SK-N-SH treated with all-trans-retinoic acid at 6 μM for 48 hours (cell line): Measurements from ENCODE around the gene ATL3.

Experiments used
- ATAC-seq: fragments of 200-7000 bp; cut with Tn5 transposase; 3 replicates; pipeline ENCODE4 v1.9.1; 2020; ENCODE audit warnings: mild to moderate bottlenecking, moderate library complexity
- ARNTL ChIP-seq: fragments of 450-650 bp; formaldehyde crosslinking; IDR thresholded peaks from 2 replicates; pipeline ENCODE4 v1.5.0; 2020; ENCODE audit warnings: low read depth, mild to moderate bottlenecking, moderate library complexity, borderline replicate concordance
- BACH2 ChIP-seq: fragments of 250-450 bp; sonication (Bioruptor Pico); IDR thresholded peaks from 2 replicates; pipeline ENCODE4 v1.9.0; 2021; ENCODE audit warnings: mild to moderate bottlenecking, borderline replicate concordance
- CSDC2 ChIP-seq: fragments of 250-450 bp; sonication (Bioruptor Pico); IDR thresholded peaks from 2 replicates; pipeline ENCODE4 v1.5.0; 2020; ENCODE audit warnings: mild to moderate bottlenecking, moderate library complexity
- ESRRG ChIP-seq: fragments of 250-450 bp; sonication (Bioruptor Pico); IDR thresholded peaks from 2 replicates; pipeline ENCODE4 v1.6.1; 2021; ENCODE audit warnings: mild to moderate bottlenecking
- GLIS3 ChIP-seq: fragments of 250-450 bp; sonication (Bioruptor Pico); IDR thresholded peaks from 2 replicates; pipeline ENCODE4 v1.5.0; 2020; ENCODE audit warnings: mild to moderate bottlenecking, moderate library complexity
- ISL1 ChIP-seq: fragments of 250-450 bp; sonication (Bioruptor Pico); IDR thresholded peaks from 2 replicates; pipeline ENCODE4 v2.1.2; 2022; ENCODE audit warnings: mild to moderate bottlenecking, moderate library complexity
- OSR1 ChIP-seq: fragments of 250-450 bp; sonication (Bioruptor Pico); IDR thresholded peaks from 2 replicates; pipeline ENCODE4 v1.8.0; 2022; ENCODE audit warnings: moderate library complexity, mild to moderate bottlenecking, inconsistent platforms
- PPARA ChIP-seq: fragments of 250-450 bp; sonication (Bioruptor Pico); IDR thresholded peaks from 2 replicates; pipeline ENCODE4 v1.5.0; 2020; ENCODE audit warnings: mild to moderate bottlenecking, borderline replicate concordance
- RARB ChIP-seq: fragments of 250-450 bp; sonication (Bioruptor Pico); IDR thresholded peaks from 2 replicates; pipeline ENCODE4 v1.8.0; 2021; ENCODE audit warnings: mild to moderate bottlenecking, moderate library complexity
- SNAI2 ChIP-seq: fragments of 250-450 bp; sonication (Bioruptor Pico); IDR thresholded peaks from 2 replicates; pipeline ENCODE4 v1.5.0; 2020; ENCODE audit warnings: mild to moderate bottlenecking, moderate library complexity
- TCF4 ChIP-seq: fragments of 250-450 bp; sonication (Bioruptor Pico); IDR thresholded peaks from 2 replicates; pipeline ENCODE4 v1.8.0; 2021; ENCODE audit warnings: mild to moderate bottlenecking, moderate library complexity, borderline replicate concordance
- TOX ChIP-seq: fragments of 250-450 bp; sonication (Bioruptor Pico); IDR thresholded peaks from 2 replicates; pipeline ENCODE4 v1.8.0; 2021; ENCODE audit warnings: mild to moderate bottlenecking, moderate library complexity, borderline replicate concordance
- ZC3H10 ChIP-seq: fragments of 250-450 bp; sonication (Bioruptor Pico); IDR thresholded peaks from 2 replicates; pipeline ENCODE4 v1.5.1; 2021; ENCODE audit warnings: mild to moderate bottlenecking, moderate library complexity
- ZFP3 ChIP-seq: fragments of 250-450 bp; sonication (Bioruptor Pico); IDR thresholded peaks from 2 replicates; pipeline ENCODE4 v1.5.0; 2020; ENCODE audit warnings: mild to moderate bottlenecking, moderate library complexity
- ZFP30 ChIP-seq: fragments of 450-650 bp; formaldehyde crosslinking; IDR thresholded peaks from 2 replicates; pipeline ENCODE4 v1.5.0; 2022; ENCODE audit warnings: mild to moderate bottlenecking, moderate library complexity
- ZNF565 ChIP-seq: fragments of 450-650 bp; formaldehyde crosslinking; conservative IDR thresholded peaks from 2 replicates; pipeline ENCODE4 v1.5.0; 2020; ENCODE audit warnings: low read depth, mild to moderate bottlenecking, moderate library complexity
- ZNF70 ChIP-seq: fragments of 450-650 bp; formaldehyde crosslinking; IDR thresholded peaks from 2 replicates; pipeline ENCODE4 v1.5.0; 2020; ENCODE audit warnings: mild to moderate bottlenecking, moderate library complexity
- ZNF8 ChIP-seq: fragments of 450-650 bp; formaldehyde crosslinking; IDR thresholded peaks from 2 replicates; pipeline ENCODE4 v1.5.0; 2020; ENCODE audit warnings: mild to moderate bottlenecking, moderate library complexity
- TF ChIP-seq, protein P1 (sequence below): fragments of 250-450 bp; sonication (Bioruptor Pico); IDR thresholded peaks from 2 replicates; pipeline ENCODE4 v1.5.1; 2020; ENCODE audit warnings: low read depth, mild to moderate bottlenecking, moderate library complexity
- TF ChIP-seq, protein P2 (sequence below): fragments of 250-450 bp; sonication (Bioruptor Pico); IDR thresholded peaks from 2 replicates; pipeline ENCODE4 v1.8.0; 2020; ENCODE audit warnings: mild to moderate bottlenecking, moderate library complexity, borderline replicate concordance
- TF ChIP-seq, protein P3 (sequence below): fragments of 250-450 bp; sonication (Bioruptor Pico); IDR thresholded peaks from 2 replicates; pipeline ENCODE4 v1.5.1; 2021; ENCODE audit warnings: mild to moderate bottlenecking, moderate library complexity
- TF ChIP-seq, protein P4 (sequence below): fragments of 250-450 bp; sonication (Bioruptor Pico); IDR thresholded peaks from 2 replicates; pipeline ENCODE4 v1.8.0; 2021; ENCODE audit warnings: low read depth, mild to moderate bottlenecking, moderate library complexity, borderline replicate concordance
- TF ChIP-seq, protein P5 (sequence below): fragments of 250-450 bp; sonication (Bioruptor Pico); IDR thresholded peaks from 2 replicates; pipeline ENCODE4 v1.5.0; 2020; ENCODE audit warnings: mild to moderate bottlenecking, moderate library complexity

Gene ATL3

DNA sequence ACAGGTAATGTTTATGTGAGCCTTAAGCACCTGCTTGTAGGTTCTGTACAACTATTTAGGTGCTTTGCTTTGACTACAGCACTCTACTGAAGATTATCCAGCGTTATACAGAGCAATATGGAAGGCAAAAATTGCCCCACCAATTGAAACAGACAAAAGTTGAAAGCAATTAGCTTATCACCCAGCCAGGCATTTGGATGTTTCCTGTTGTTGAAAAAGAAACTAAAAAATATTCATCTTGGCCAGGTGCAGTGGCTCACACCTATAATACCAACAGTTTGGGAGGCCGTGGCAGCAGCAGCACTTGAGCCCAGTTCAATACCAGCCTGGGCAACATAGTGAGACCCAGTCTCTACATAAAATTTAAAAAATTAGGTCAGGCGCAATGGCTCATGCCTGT, 18.5 kb downstream of the ATL3 start:
- no peak for ATAC-seq

DNA sequence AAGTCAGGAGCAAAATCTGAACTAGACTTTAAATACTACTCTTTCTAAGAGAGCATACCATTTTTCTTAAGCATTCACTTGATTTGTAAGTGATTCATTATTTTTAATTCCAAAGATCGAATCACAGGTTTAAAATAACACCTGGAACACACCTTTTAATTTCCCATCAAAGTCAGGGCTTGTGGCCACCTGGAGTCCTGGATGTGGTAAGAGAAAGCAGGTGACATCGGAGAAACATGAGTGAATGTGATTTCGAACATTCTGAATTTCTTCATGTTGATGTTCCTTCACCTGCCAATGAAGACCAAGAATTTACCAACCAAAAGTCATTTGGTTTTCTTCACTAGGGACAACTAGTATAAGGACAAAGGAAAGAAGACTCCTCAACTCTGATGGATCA, 28.0 kb downstream of the ATL3 start:
- ATAC-seq = no peak
- no peak for TF ChIP-seq ESRRG (CRISPR knock-in tag)
- TF ChIP-seq, protein P1, sequence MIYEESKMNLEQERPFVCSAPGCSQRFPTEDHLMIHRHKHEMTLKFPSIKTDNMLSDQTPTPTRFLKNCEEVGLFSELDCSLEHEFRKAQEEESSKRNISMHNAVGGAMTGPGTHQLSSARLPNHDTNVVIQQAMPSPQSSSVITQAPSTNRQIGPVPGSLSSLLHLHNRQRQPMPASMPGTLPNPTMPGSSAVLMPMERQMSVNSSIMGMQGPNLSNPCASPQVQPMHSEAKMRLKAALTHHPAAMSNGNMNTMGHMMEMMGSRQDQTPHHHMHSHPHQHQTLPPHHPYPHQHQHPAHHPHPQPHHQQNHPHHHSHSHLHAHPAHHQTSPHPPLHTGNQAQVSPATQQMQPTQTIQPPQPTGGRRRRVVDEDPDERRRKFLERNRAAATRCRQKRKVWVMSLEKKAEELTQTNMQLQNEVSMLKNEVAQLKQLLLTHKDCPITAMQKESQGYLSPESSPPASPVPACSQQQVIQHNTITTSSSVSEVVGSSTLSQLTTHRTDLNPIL (CRISPR knock-in tag) = no peak
- TF ChIP-seq ZC3H10 (CRISPR knock-in tag) = no peak
- TF ChIP-seq ZNF565 (CRISPR knock-in tag) = no peak
- no peak for TF ChIP-seq TOX (CRISPR knock-in tag)
- TF ChIP-seq TCF4 (CRISPR knock-in tag) = no peak
- no peak for TF ChIP-seq PPARA (CRISPR knock-in tag)
- TF ChIP-seq, protein P2, sequence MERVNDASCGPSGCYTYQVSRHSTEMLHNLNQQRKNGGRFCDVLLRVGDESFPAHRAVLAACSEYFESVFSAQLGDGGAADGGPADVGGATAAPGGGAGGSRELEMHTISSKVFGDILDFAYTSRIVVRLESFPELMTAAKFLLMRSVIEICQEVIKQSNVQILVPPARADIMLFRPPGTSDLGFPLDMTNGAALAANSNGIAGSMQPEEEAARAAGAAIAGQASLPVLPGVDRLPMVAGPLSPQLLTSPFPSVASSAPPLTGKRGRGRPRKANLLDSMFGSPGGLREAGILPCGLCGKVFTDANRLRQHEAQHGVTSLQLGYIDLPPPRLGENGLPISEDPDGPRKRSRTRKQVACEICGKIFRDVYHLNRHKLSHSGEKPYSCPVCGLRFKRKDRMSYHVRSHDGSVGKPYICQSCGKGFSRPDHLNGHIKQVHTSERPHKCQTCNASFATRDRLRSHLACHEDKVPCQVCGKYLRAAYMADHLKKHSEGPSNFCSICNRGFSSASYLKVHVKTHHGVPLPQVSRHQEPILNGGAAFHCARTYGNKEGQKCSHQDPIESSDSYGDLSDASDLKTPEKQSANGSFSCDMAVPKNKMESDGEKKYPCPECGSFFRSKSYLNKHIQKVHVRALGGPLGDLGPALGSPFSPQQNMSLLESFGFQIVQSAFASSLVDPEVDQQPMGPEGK (CRISPR knock-in tag) = no peak
- no peak for TF ChIP-seq CSDC2 (CRISPR knock-in tag)
- no peak for TF ChIP-seq GLIS3
- TF ChIP-seq ZFP3 (CRISPR knock-in tag) = no peak
- no peak for TF ChIP-seq SNAI2 (CRISPR knock-in tag)
- no peak for TF ChIP-seq ZFP30 (CRISPR knock-in tag)
- TF ChIP-seq BACH2 (CRISPR knock-in tag) = no peak
- TF ChIP-seq ZNF70 (CRISPR knock-in tag) = no peak

More for the DNA sequence above, 18.5 kb downstream of the ATL3 start:
- TF ChIP-seq, protein P3, sequence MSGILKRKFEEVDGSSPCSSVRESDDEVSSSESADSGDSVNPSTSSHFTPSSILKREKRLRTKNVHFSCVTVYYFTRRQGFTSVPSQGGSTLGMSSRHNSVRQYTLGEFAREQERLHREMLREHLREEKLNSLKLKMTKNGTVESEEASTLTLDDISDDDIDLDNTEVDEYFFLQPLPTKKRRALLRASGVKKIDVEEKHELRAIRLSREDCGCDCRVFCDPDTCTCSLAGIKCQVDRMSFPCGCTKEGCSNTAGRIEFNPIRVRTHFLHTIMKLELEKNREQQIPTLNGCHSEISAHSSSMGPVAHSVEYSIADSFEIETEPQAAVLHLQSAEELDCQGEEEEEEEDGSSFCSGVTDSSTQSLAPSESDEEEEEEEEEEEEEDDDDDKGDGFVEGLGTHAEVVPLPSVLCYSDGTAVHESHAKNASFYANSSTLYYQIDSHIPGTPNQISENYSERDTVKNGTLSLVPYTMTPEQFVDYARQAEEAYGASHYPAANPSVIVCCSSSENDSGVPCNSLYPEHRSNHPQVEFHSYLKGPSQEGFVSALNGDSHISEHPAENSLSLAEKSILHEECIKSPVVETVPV = no peak
- TF ChIP-seq, protein P1 (CRISPR knock-in tag) = no peak
- TF ChIP-seq ESRRG (CRISPR knock-in tag) = no peak
- TF ChIP-seq GLIS3 = no peak
- no peak for TF ChIP-seq ZFP30 (CRISPR knock-in tag)
- TF ChIP-seq, protein P2 (CRISPR knock-in tag) = no peak
- no peak for TF ChIP-seq SNAI2 (CRISPR knock-in tag)
- no peak for TF ChIP-seq TCF4 (CRISPR knock-in tag)
- no peak for TF ChIP-seq ISL1
- no peak for TF ChIP-seq ARNTL (CRISPR knock-in tag)
- TF ChIP-seq ZFP3 (CRISPR knock-in tag) = no peak
- TF ChIP-seq OSR1 (CRISPR knock-in tag) = no peak
- TF ChIP-seq RARB (CRISPR knock-in tag) = no peak
- no peak for TF ChIP-seq ZC3H10 (CRISPR knock-in tag)
- no peak for TF ChIP-seq ZNF8
- TF ChIP-seq, protein P4, sequence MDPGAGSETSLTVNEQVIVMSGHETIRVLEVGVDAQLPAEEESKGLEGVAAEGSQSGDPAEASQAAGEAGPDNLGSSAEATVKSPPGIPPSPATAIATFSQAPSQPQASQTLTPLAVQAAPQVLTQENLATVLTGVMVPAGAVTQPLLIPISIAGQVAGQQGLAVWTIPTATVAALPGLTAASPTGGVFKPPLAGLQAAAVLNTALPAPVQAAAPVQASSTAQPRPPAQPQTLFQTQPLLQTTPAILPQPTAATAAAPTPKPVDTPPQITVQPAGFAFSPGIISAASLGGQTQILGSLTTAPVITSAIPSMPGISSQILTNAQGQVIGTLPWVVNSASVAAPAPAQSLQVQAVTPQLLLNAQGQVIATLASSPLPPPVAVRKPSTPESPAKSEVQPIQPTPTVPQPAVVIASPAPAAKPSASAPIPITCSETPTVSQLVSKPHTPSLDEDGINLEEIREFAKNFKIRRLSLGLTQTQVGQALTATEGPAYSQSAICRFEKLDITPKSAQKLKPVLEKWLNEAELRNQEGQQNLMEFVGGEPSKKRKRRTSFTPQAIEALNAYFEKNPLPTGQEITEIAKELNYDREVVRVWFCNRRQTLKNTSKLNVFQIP (CRISPR knock-in tag) = no peak
- TF ChIP-seq, protein P5, sequence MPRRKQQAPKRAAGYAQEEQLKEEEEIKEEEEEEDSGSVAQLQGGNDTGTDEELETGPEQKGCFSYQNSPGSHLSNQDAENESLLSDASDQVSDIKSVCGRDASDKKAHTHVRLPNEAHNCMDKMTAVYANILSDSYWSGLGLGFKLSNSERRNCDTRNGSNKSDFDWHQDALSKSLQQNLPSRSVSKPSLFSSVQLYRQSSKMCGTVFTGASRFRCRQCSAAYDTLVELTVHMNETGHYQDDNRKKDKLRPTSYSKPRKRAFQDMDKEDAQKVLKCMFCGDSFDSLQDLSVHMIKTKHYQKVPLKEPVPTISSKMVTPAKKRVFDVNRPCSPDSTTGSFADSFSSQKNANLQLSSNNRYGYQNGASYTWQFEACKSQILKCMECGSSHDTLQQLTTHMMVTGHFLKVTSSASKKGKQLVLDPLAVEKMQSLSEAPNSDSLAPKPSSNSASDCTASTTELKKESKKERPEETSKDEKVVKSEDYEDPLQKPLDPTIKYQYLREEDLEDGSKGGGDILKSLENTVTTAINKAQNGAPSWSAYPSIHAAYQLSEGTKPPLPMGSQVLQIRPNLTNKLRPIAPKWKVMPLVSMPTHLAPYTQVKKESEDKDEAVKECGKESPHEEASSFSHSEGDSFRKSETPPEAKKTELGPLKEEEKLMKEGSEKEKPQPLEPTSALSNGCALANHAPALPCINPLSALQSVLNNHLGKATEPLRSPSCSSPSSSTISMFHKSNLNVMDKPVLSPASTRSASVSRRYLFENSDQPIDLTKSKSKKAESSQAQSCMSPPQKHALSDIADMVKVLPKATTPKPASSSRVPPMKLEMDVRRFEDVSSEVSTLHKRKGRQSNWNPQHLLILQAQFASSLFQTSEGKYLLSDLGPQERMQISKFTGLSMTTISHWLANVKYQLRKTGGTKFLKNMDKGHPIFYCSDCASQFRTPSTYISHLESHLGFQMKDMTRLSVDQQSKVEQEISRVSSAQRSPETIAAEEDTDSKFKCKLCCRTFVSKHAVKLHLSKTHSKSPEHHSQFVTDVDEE (CRISPR knock-in tag) = no peak
- no peak for TF ChIP-seq CSDC2 (CRISPR knock-in tag)
- TF ChIP-seq TOX (CRISPR knock-in tag) = no peak
- no peak for TF ChIP-seq ZNF565 (CRISPR knock-in tag)
